ENCODE data around the gene CUL2.

DNA sequence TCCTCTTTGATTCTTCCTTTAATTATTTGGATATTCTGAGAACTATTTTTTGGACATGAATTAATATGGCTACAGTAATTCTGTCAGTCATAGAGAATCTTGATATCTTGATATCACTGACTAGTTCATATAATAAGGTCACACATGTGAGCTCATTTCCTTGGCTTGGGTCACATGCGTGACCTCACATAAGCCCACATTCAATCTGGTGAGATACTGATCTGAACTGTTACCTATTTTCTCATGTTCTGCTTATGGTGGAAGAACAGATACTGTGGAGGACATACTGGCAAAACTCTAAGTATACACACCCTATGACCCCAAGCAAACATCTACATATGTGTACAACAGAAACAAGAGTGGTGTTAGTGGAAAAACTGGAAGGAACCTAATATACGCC, 44.1 kb downstream of the CUL2 start:
- no peak for TF ChIP-seq EZH2 (IDR thresholded peaks at IDR 0.05)
- TF ChIP-seq POLR2AphosphoS5 (IDR thresholded peaks at IDR 0.05; ENCODE audit: borderline replicate concordance, low read depth, low read length): no peak
- no peak for TF ChIP-seq FOXP2 (optimal IDR thresholded peaks at IDR 0.05; ENCODE audit: control extremely low read depth, extremely low read length, insufficient read depth)

Measured in SK-N-MC (cell line).